Measurements from ENCODE around the gene KRTAP13-4. TPM values are rescaled to one million over a fixed set of nuclear protein-coding genes. Genes with fewer than 3 reads are reported as not detected.

The KRTAP13-4 gene
- total RNA-seq, 4 donors from 2014 or later, result not detected

- TF ChIP-seq POLR2AphosphoS5 (IDR thresholded peaks at IDR 0.05), result no peak
- TF ChIP-seq CTCF (IDR thresholded peaks at IDR 0.05), result no peak
- TF ChIP-seq POLR2A (IDR thresholded peaks at IDR 0.05), result no peak
- TF ChIP-seq EP300 (IDR thresholded peaks at IDR 0.05), result no peak
- no peak within 1 kb of the TSS for H3K4me3 ChIP-seq
- H3K9me3 ChIP-seq, result no peaks in the 10 kb centered on the region
- no peak within 1 kb of the TSS for H3K27ac ChIP-seq
- WGBS, result 92% methylated on average over 5 of the region's 5 CpGs
- DNase-seq (ENCODE audit: low spot score in 2 of 2), result no peak
- H3K4me1 ChIP-seq, result no peaks in the 10 kb centered on the region
- no peaks in the 10 kb centered on the region for H3K36me3 ChIP-seq
- H3K27me3 ChIP-seq, result no peaks in the 10 kb centered on the region
These were observed 10.0 kb downstream of the KRTAP13-4 start, which contains the start of gene KRTAP15-1 for GRCh38 chr21:30439975-30440374. KRTAP15-1 (plus strand) TSS chr21:30440275; CDS start chr21:30440328, 53 bp downstream.

GRCh38 chr21:30443226-30443625 lies 13.2 kb downstream of the KRTAP13-4 start:
- Histone ChIP-seq H3K9me3 (no peaks in the 10 kb centered on the region), H3K27me3 (no peaks in the 10 kb centered on the region), H3K4me3 (no peak overlapping the region), H3K27ac (no peak overlapping the region), H3K4me1 (no peaks in the 10 kb centered on the region), H3K36me3 (no peaks in the 10 kb centered on the region)
- TF ChIP-seq POLR2AphosphoS5 (IDR thresholded peaks at IDR 0.05), result no peak
- no peak for TF ChIP-seq POLR2A (IDR thresholded peaks at IDR 0.05)
- no peak for TF ChIP-seq EP300 (IDR thresholded peaks at IDR 0.05)
- TF ChIP-seq CTCF (IDR thresholded peaks at IDR 0.05), result no peak
- no peak for DNase-seq (ENCODE audit: low spot score in 2 of 2)

GRCh38 chr21:30444204-30444603 lies 14.2 kb downstream of the KRTAP13-4 start:
- no peak for DNase-seq (ENCODE audit: low spot score in 2 of 2)
- no peak overlapping the region for H3K4me3 ChIP-seq
- no peaks in the 10 kb centered on the region for H3K9me3 ChIP-seq
- no peaks in the 10 kb centered on the region for H3K4me1 ChIP-seq
- no peaks in the 10 kb centered on the region for H3K36me3 ChIP-seq
- TF ChIP-seq POLR2A (IDR thresholded peaks at IDR 0.05), result no peak
- no peak for TF ChIP-seq CTCF (IDR thresholded peaks at IDR 0.05)
- no peak for TF ChIP-seq EP300 (IDR thresholded peaks at IDR 0.05)
- no peak for TF ChIP-seq POLR2AphosphoS5 (IDR thresholded peaks at IDR 0.05)
- no peaks in the 10 kb centered on the region for H3K27me3 ChIP-seq
- WGBS, result 82% methylated on average over 1 of the region's 1 CpG
- no peak overlapping the region for H3K27ac ChIP-seq

- Histone ChIP-seq H3K36me3 (no peaks in the 10 kb centered on the region), H3K4me1 (no peaks in the 10 kb centered on the region), H3K27me3 (no peaks in the 10 kb centered on the region), H3K4me3 (no peak overlapping the region), H3K27ac (no peak overlapping the region), H3K9me3 (no peaks in the 10 kb centered on the region)
- TF ChIP-seq CTCF (IDR thresholded peaks at IDR 0.05) (no peak), POLR2A (IDR thresholded peaks at IDR 0.05) (no peak), POLR2AphosphoS5 (IDR thresholded peaks at IDR 0.05) (no peak), EP300 (IDR thresholded peaks at IDR 0.05) (no peak)
- no peak for DNase-seq (ENCODE audit: low spot score in 2 of 2)
- 51% methylated on average over 4 of the region's 4 CpGs for WGBS
These were observed 17.0 kb downstream of the KRTAP13-4 start for GRCh38 chr21:30447056-30447455.

GRCh38 chr21:30448514-30448913 lies 18.5 kb downstream of the KRTAP13-4 start:
- Histone ChIP-seq H3K4me1 (no peaks in the 10 kb centered on the region), H3K4me3 (no peak overlapping the region)
- 88% methylated on average over 3 of the region's 3 CpGs for WGBS

More at GRCh38 chr21:30448514-30448913, 18.5 kb downstream of the KRTAP13-4 start:
- no peaks in the 10 kb centered on the region for H3K36me3 ChIP-seq
- TF ChIP-seq POLR2A (IDR thresholded peaks at IDR 0.05), result no peak
- TF ChIP-seq CTCF (IDR thresholded peaks at IDR 0.05), result no peak
- TF ChIP-seq POLR2AphosphoS5 (IDR thresholded peaks at IDR 0.05), result no peak
- TF ChIP-seq EP300 (IDR thresholded peaks at IDR 0.05), result no peak
- H3K27me3 ChIP-seq, result no peaks in the 10 kb centered on the region
- H3K27ac ChIP-seq, result no peak overlapping the region
- no peaks in the 10 kb centered on the region for H3K9me3 ChIP-seq
- no peak for DNase-seq (ENCODE audit: low spot score in 2 of 2)
